ENCODE measurements around the gene PP2D1.

- TF ChIP-seq POLR2AphosphoS5 (IDR thresholded peaks at IDR 0.05; ENCODE audit: borderline replicate concordance, low read depth, low read length): no peak
- no peak for TF ChIP-seq EZH2 (IDR thresholded peaks at IDR 0.05)
Observed at GRCh38 chr3:20001932-20002331, 10.1 kb downstream of the PP2D1 start.
